Measurements from ENCODE around the gene ZC3H6.

The ZC3H6 gene

GRCh38 chr2:112275311-112275886 lies at the start of gene ZC3H6:
ZC3H6 (plus strand) TSS chr2:112275597; CDS start chr2:112275995, 398 bp downstream.
- DNase-seq (ENCODE audit: low read depth), result peak; percentile 99
- H3K4me3 ChIP-seq (ENCODE audit: low read length), result peak within 1 kb of the TSS; percentile 92
- no peak for TF ChIP-seq CTCF (conservative IDR thresholded peaks at IDR 0.05; ENCODE audit: low read length)

GRCh38 chr2:112229348-112229747 lies 46.0 kb upstream of the ZC3H6 start:
- peak; percentile 50 for DNase-seq (ENCODE audit: low read depth)
- no peak for TF ChIP-seq CTCF (conservative IDR thresholded peaks at IDR 0.05; ENCODE audit: low read length)

GRCh38 chr2:112230371-112230770 lies 45.0 kb upstream of the ZC3H6 start:
- no peak for DNase-seq (ENCODE audit: low read depth)
- H3K4me3 ChIP-seq (ENCODE audit: low read length), result no peak overlapping the region
- no peak for TF ChIP-seq CTCF (conservative IDR thresholded peaks at IDR 0.05; ENCODE audit: low read length)

More at GRCh38 chr2:112229348-112229747, 46.0 kb upstream of the ZC3H6 start:
- no peak overlapping the region for H3K4me3 ChIP-seq (ENCODE audit: low read length)

GRCh38 chr2:112239862-112240261 lies 35.5 kb upstream of the ZC3H6 start:
- H3K4me3 ChIP-seq (ENCODE audit: low read length), result no peak overlapping the region
- DNase-seq (ENCODE audit: low read depth), result no peak
- TF ChIP-seq CTCF (conservative IDR thresholded peaks at IDR 0.05; ENCODE audit: low read length), result no peak

GRCh38 chr2:112242384-112242783 lies 33.0 kb upstream of the ZC3H6 start:
- no peak for TF ChIP-seq CTCF (conservative IDR thresholded peaks at IDR 0.05; ENCODE audit: low read length)
- H3K4me3 ChIP-seq (ENCODE audit: low read length), result no peak overlapping the region
- no peak for DNase-seq (ENCODE audit: low read depth)

GRCh38 chr2:112243233-112243632 lies 32.2 kb upstream of the ZC3H6 start:
- DNase-seq (ENCODE audit: low read depth), result no peak
- TF ChIP-seq CTCF (conservative IDR thresholded peaks at IDR 0.05; ENCODE audit: low read length), result no peak
- no peak overlapping the region for H3K4me3 ChIP-seq (ENCODE audit: low read length)

GRCh38 chr2:112244854-112245253 lies 30.5 kb upstream of the ZC3H6 start:
- no peak overlapping the region for H3K4me3 ChIP-seq (ENCODE audit: low read length)
- DNase-seq (ENCODE audit: low read depth), result no peak
- TF ChIP-seq CTCF (conservative IDR thresholded peaks at IDR 0.05; ENCODE audit: low read length), result no peak

Data from AG10803 (cell line).